NB4 (cell line): ENCODE data around the gene ZNF397.

Experiments
- DNase-seq: peaks from one replicate; pipeline ENCODE4 v3.0.0; 2010; ENCODE audit warnings: low read depth
- H3K4me3 ChIP-seq: one replicate; pipeline ENCODE4 v1.5.1; 2011; ENCODE audit warnings: mild to moderate bottlenecking, low read depth, low read length, moderate library complexity
- CTCF ChIP-seq: IDR thresholded peaks from one replicate; pipeline ENCODE4 v1.5.1; 2012; ENCODE audit warnings: low read depth, low read length
- MAX ChIP-seq: IDR thresholded peaks from 2 replicates; pipeline ENCODE4 v1.6.1; 2011; ENCODE audit warnings: low read depth, low read length
- MYC ChIP-seq: IDR thresholded peaks from 2 replicates; pipeline ENCODE4 v1.6.1; 2011; ENCODE audit warnings: low read depth, low read length
- POLR2A ChIP-seq: IDR thresholded peaks from 2 replicates; pipeline ENCODE4 v1.6.1; 2011; ENCODE audit warnings: mild to moderate bottlenecking; ENCODE audit not compliant: insufficient read length; ENCODE audit errors: extremely low read depth

Gene ZNF397

GRCh38 chr18:35256947-35257346, 16.1 kb downstream of the ZNF397 start:
- H3K4me3 ChIP-seq, result no peak overlapping the region

GRCh38 chr18:35264409-35264808, 23.6 kb downstream of the ZNF397 start:
- H3K4me3 ChIP-seq, result no peak overlapping the region
- no peak for TF ChIP-seq POLR2A
- TF ChIP-seq MAX, result no peak
- no peak for TF ChIP-seq MYC
- no peak for TF ChIP-seq CTCF
- DNase-seq, result no peak

More at GRCh38 chr18:35256947-35257346, 16.1 kb downstream of the ZNF397 start:
- no peak for DNase-seq
- TF ChIP-seq POLR2A (no peak), MYC (no peak), CTCF (no peak), MAX (no peak)

- no peak for DNase-seq
- no peak for TF ChIP-seq MAX
- no peak overlapping the region for H3K4me3 ChIP-seq
These were observed 26.4 kb downstream of the ZNF397 start for GRCh38 chr18:35267161-35267651.

GRCh38 chr18:35267809-35268208, 27.0 kb downstream of the ZNF397 start:
- DNase-seq, result no peak
- H3K4me3 ChIP-seq, result no peak overlapping the region
- TF ChIP-seq CTCF, result no peak
- TF ChIP-seq POLR2A, result no peak
- TF ChIP-seq MYC, result no peak
- no peak for TF ChIP-seq MAX

- TF ChIP-seq MYC (no peak), MAX (no peak), POLR2A (no peak), CTCF (no peak)
- no peak overlapping the region for H3K4me3 ChIP-seq
- no peak for DNase-seq
These were observed 28.0 kb downstream of the ZNF397 start for GRCh38 chr18:35268821-35269220.

- no peak overlapping the region for H3K4me3 ChIP-seq
- TF ChIP-seq CTCF, result no peak
- TF ChIP-seq MYC, result no peak
- TF ChIP-seq POLR2A, result no peak
- no peak for DNase-seq
These were observed 30.8 kb downstream of the ZNF397 start for GRCh38 chr18:35271656-35272055.
